ENCODE data around the gene GRK2.
"Not testable (repeated sequence)": the region's sequence is repeated elsewhere in the genome, so short reads cannot be mapped to it uniquely, and the experiment has no call there.

The GRK2 gene

DNA sequence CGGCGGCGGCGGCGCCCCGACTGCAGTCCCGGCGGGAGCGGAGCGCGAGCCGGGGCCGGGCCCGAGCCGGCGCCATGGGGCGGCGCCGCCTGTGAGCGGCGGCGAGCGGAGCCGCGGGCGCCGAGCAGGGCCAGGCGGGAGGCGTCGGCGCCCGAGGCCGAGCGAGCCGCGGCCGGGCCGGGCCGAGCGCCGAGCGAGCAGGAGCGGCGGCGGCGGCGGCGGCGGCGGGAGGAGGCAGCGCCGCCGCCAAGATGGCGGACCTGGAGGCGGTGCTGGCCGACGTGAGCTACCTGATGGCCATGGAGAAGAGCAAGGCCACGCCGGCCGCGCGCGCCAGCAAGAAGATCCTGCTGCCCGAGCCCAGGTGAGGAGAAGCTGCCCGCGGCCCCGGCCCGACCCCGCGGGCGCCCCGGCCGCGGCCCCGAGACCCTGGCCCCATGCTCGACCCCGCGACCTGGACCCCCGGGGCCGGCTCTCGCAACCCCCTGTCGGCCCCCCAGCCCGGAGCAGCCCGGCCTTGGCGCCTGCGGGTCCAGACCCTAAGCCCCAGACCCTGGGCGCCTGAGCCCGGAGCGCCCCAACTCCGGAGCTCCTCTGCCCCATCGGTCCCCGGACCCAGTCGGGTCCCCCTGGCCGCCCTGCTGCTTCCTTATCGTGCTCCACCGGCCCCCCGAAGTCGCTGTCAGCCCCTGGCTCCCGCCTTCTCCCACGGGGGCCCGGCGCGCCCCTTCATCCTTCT, at the start of gene GRK2:
Gene GRK2 (plus strand): TSS at position 25 of the 739 bp plus-strand sequence. CDS start 227 bp downstream, at position 252.
- DNase-seq: peak in 1 of 2 donors; percentile 70
- TF ChIP-seq, protein P1, sequence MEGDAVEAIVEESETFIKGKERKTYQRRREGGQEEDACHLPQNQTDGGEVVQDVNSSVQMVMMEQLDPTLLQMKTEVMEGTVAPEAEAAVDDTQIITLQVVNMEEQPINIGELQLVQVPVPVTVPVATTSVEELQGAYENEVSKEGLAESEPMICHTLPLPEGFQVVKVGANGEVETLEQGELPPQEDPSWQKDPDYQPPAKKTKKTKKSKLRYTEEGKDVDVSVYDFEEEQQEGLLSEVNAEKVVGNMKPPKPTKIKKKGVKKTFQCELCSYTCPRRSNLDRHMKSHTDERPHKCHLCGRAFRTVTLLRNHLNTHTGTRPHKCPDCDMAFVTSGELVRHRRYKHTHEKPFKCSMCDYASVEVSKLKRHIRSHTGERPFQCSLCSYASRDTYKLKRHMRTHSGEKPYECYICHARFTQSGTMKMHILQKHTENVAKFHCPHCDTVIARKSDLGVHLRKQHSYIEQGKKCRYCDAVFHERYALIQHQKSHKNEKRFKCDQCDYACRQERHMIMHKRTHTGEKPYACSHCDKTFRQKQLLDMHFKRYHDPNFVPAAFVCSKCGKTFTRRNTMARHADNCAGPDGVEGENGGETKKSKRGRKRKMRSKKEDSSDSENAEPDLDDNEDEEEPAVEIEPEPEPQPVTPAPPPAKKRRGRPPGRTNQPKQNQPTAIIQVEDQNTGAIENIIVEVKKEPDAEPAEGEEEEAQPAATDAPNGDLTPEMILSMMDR (IDR thresholded peaks at IDR 0.05): no peak
- peak within 1 kb of the TSS; percentile 88 to 94 for H3K4me3 ChIP-seq
- H3K27ac ChIP-seq: peak within 1 kb of the TSS; percentile 90 to 93
- H3K9me3 ChIP-seq: no peaks in the 10 kb centered on the region
- no peaks in the 10 kb centered on the region for H3K27me3 ChIP-seq
- peaks cover 0 to 73% (median 68%) of the 10 kb centered on the region in 4 donors for H3K4me1 ChIP-seq
- H3K36me3 ChIP-seq: peaks cover 0 to 13% (median 0%) of the 10 kb centered on the region in 3 donors
- intact Hi-C loops (cut with DNase I; ENCODE audit: low total_unique reads): loop anchor here (1.0 to 10.0 kb wide), 2 partner anchors 51 to 108 kb away; partner anchors contain the start of gene CLCF1

DNA sequence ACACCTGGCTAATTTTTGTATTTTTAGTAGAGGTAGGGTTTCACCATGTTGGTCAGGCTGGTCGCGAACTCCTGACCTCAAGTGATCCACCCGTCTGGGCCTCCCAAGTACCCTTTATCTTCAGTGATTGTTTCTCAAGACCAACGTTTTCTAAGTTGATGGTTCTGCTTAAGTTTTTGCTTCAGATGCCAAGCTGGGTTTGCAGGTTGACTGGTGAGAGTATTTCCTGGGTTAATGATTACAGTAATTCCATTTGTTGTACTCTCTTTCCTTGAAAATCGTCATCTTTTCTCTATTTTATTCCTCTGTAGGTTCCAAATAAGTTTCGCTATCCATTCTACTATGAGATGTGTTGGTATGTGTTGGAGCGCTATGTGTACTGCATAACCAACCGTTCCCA, 38.5 kb upstream of the GRK2 start:
- TF ChIP-seq, protein P1 (IDR thresholded peaks at IDR 0.05): no peak
- DNase-seq: no peak
- intact Hi-C loops (cut with DNase I; ENCODE audit: low total_unique reads): loop anchor here (10.0 kb wide), 1 partner anchor 143 kb away; no protein-coding TSS in a partner anchor
- no peaks in the 10 kb centered on the region for H3K9me3 ChIP-seq
- H3K4me3 ChIP-seq: no peak overlapping the region
- peaks cover 60 to 86% (median 62%) of the 10 kb centered on the region in 3 donors for H3K36me3 ChIP-seq
- H3K27ac ChIP-seq: no peak overlapping the region
- H3K27me3 ChIP-seq: no peaks in the 10 kb centered on the region
- H3K4me1 ChIP-seq: no peaks in the 10 kb centered on the region

- Histone ChIP-seq H3K4me1 (no peaks in the 10 kb centered on the region), H3K36me3 (peaks cover 47 to 80% (median 48%) of the 10 kb centered on the region in 3 donors), H3K27ac (no peak overlapping the region), H3K27me3 (no peaks in the 10 kb centered on the region), H3K4me3 (no peak overlapping the region), H3K9me3 (no peaks in the 10 kb centered on the region)
- intact Hi-C loops (cut with DNase I; ENCODE audit: low total_unique reads): no loop called here
- TF ChIP-seq, protein P1 (IDR thresholded peaks at IDR 0.05): no peak
- DNase-seq: no peak
These were observed 35.9 kb upstream of the GRK2 start for GRCh38 chr11:67230406-67230805.

GRCh38 chr11:67230886-67231285, 35.4 kb upstream of the GRK2 start:
- no peak for DNase-seq
- H3K4me1 ChIP-seq: no peaks in the 10 kb centered on the region
- H3K9me3 ChIP-seq: no peaks in the 10 kb centered on the region
- H3K4me3 ChIP-seq: no peak overlapping the region
- TF ChIP-seq, protein P1 (IDR thresholded peaks at IDR 0.05): no peak
- intact Hi-C loops (cut with DNase I; ENCODE audit: low total_unique reads): no loop called here
- H3K36me3 ChIP-seq: peaks cover 43 to 80% (median 43%) of the 10 kb centered on the region in 3 donors
- H3K27me3 ChIP-seq: no peaks in the 10 kb centered on the region
- H3K27ac ChIP-seq: no peak overlapping the region

DNA sequence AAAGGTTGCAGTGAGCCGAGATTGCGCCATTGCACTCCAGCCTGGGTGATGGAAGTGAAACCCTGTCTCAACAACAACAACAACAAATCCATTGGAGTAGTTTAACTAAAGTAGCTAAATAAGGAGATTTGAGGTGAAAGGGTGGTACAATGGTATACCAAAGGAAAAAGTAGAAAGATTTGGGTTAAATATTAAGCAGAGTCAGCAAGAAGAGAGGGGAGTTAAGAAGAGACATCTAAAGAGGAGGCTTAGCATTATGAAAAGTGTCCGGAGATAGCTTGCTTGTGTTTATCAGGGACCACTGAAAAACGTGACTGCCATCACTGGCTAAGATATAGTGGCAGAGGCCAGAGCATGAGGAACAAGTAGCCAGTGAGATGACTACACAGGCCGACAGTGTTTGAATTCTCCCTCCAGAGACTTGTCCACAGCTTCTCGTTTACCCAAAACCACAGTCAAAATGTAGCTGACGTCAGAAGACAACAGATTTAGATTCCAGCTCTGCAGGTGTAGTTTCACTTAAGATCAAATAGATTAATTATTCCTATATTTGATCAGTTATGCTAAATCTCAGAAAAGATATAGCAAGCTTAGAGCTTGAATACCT, 32.6 kb upstream of the GRK2 start:
- peaks cover 0 to 3% (median 2%) of the 10 kb centered on the region in 4 donors for H3K4me1 ChIP-seq
- H3K27me3 ChIP-seq: no peaks in the 10 kb centered on the region
- H3K36me3 ChIP-seq: peaks cover 27 to 58% (median 28%) of the 10 kb centered on the region in 3 donors
- DNase-seq: no peak
- H3K27ac ChIP-seq: no peak overlapping the region
- intact Hi-C loops (cut with DNase I; ENCODE audit: low total_unique reads): no loop called here
- no peak overlapping the region for H3K4me3 ChIP-seq
- no peaks in the 10 kb centered on the region for H3K9me3 ChIP-seq
- TF ChIP-seq, protein P1 (IDR thresholded peaks at IDR 0.05): no peak

- intact Hi-C loops (cut with DNase I; ENCODE audit: low total_unique reads); H3K27me3 ChIP-seq; H3K4me3 ChIP-seq; H3K9me3 ChIP-seq; DNase-seq; H3K27ac ChIP-seq: not testable (repeated sequence)
- peaks cover 0 to 12% (median 11%) of the 10 kb centered on the region in 4 donors for H3K4me1 ChIP-seq
- peaks cover 19 to 50% (median 21%) of the 10 kb centered on the region in 3 donors for H3K36me3 ChIP-seq
These were observed 31.7 kb upstream of the GRK2 start for GRCh38 chr11:67234571-67234970.
